Spinal cord (tissue), 10 donors: ENCODE data around the gene DDX23. TPM values are rescaled to one million over a fixed set of nuclear protein-coding genes. Genes with fewer than 3 reads are reported as not detected.

Experiments used
- DNase-seq, 6 donors: peaks; one replicate each; pipeline versions ENCODE4 v3.0.0 to v3.0.0-alpha.2; 2013 to 2015; ENCODE audit warnings: low spot score in 6 of 6, low read depth in 4 of 6
- H3K27ac ChIP-seq: one replicate; pipeline ENCODE4 v1.5.1; 2013; ENCODE audit warnings: low read depth, low read length, control low read depth
- H3K27me3 ChIP-seq: one replicate; pipeline ENCODE4 v1.6.1; 2013; ENCODE audit warnings: low read length; ENCODE audit not compliant: control insufficient read depth, insufficient read depth
- H3K36me3 ChIP-seq: one replicate; pipeline ENCODE4 v1.6.1; 2013; ENCODE audit warnings: low read length; ENCODE audit not compliant: control insufficient read depth, insufficient read depth
- H3K4me1 ChIP-seq: one replicate; pipeline ENCODE4 v1.6.1; 2013; ENCODE audit warnings: low read length; ENCODE audit not compliant: control insufficient read depth, insufficient read depth
- H3K4me3 ChIP-seq: one replicate; pipeline ENCODE4 v1.5.1; 2013; ENCODE audit warnings: low read depth, low read length, control low read depth
- H3K9me3 ChIP-seq: one replicate; pipeline ENCODE4 v1.6.1; 2013; ENCODE audit warnings: low read length; ENCODE audit not compliant: control insufficient read depth, insufficient read depth
- WGBS: methylation state at CpG from one replicate; pipeline ENCODE4 v1.1.5; 2013; ENCODE audit warnings: missing lambda C conversion rate; ENCODE audit not compliant: insufficient coverage; 5-methylcytosine and 5-hydroxymethylcytosine counted together
- polyA plus RNA-seq, 2 donors: library from polyadenylated mRNA; unstranded; fragments of 120-200 nt; gene quantifications; one replicate each; pipeline ENCODE4 v1.2.1, GENCODE V29; 2013; ENCODE audit not compliant: insufficient read length in 2 of 2
- small RNA-seq: library from RNA; depleted of rRNA; stranded (forward); fragments of <200 nt; gene quantifications from one replicate; pipeline ENCODE3, GENCODE V24; 2014; ENCODE audit warnings: low replicate concordance
- total RNA-seq, 2 donors: library from RNA; depleted of rRNA in 1 of 2; stranded (reverse); fragments of 120-200 nt in 1 of 2; fragments of >200 nt in 1 of 2; gene quantifications; one replicate each; pipeline versions ENCODE4 v1.2.3 to v1.2.4, GENCODE V29; 2013 to 2014
- donor health status: healthy.

DDX23 gene
- total and polyA plus RNA-seq, 4 donors, result 44.0 to 87.0 (median 80.8) TPM

- H3K9me3 ChIP-seq, result no peaks in the 10 kb centered on the region
- 85% methylated on average over 8 of the region's 9 CpGs for WGBS
- DNase-seq, result no peak
- no peak overlapping the region for H3K27ac ChIP-seq
- peaks cover 46% of the 10 kb centered on the region for H3K36me3 ChIP-seq
- no peak overlapping the region for H3K4me3 ChIP-seq
- peaks cover 36% of the 10 kb centered on the region for H3K4me1 ChIP-seq
- no peaks in the 10 kb centered on the region for H3K27me3 ChIP-seq
These were observed 70.1 kb downstream of the DDX23 start for GRCh38 chr12:48781750-48782456.

DNA sequence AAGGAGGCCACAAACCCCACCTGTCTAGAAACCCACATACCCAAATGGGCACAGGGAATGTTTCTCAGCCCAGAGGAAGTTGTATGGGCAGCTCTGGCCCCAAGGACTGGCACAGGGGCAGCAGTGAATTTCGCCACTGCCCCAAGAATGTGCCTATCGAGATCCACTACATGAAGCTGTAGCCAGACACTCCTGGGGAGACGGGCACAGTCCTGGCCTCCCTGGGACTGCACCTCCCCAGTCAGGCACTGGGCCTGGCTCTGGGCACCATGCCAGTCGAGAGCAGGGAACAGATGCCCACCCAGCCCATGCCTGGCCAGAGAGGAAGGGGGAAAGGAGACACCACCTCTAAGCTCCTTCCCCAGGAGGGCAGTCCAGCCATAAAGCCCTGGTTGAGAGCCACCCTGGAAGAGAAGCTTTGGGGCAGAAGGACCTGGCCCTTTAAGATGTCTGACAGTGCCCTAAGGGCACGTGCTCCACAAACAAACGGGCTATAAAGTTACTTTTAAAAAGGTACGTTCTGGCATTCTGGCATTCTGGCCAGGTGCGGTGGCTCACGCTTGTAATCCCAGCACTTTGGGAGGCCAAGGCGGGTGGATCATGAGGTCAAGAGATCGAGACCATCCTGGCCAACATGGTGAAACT lies 71.5 kb downstream of the DDX23 start:
- WGBS, result 84% methylated on average over 10 of the region's 11 CpGs
- DNase-seq, result no peak
- H3K36me3 ChIP-seq, result peaks cover 60% of the 10 kb centered on the region
- H3K4me1 ChIP-seq, result peaks cover 32% of the 10 kb centered on the region
- no peaks in the 10 kb centered on the region for H3K9me3 ChIP-seq
- H3K27ac ChIP-seq, result no peak overlapping the region
- H3K4me3 ChIP-seq, result no peak overlapping the region
- H3K27me3 ChIP-seq, result no peaks in the 10 kb centered on the region

DNA sequence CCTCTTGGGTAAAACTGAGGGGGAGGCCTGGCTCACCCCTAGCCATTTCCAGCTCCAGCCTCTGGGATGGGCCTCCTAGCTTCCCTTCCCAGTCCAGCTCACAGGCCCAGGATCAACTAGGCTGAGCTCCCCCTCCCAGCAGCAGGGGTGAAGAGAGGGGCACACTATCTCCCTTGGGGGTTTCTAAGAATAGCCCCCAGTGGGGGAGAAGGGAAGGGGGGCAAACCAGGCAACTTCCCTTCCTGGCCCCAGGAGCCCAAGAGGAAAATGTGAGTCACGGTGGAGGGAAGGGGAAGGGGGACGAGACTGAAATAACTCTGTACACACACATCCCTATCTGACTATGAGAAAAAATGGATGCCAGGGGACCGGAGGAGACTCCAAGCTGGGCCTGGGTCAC lies 72.1 kb downstream of the DDX23 start:
- no CpG with 5 or more reads among the region's 3 CpGs for WGBS
- H3K4me3 ChIP-seq, result no peak overlapping the region
- no peaks in the 10 kb centered on the region for H3K9me3 ChIP-seq
- peaks cover 32% of the 10 kb centered on the region for H3K4me1 ChIP-seq
- no peak overlapping the region for H3K27ac ChIP-seq
- peaks cover 67% of the 10 kb centered on the region for H3K36me3 ChIP-seq
- no peaks in the 10 kb centered on the region for H3K27me3 ChIP-seq
- DNase-seq, result peak in 1 of 6 donors; percentile 32

Small RNA genes lying within 50 kb of the gene (small RNA-seq; reads per million reads assigned to genes)
- not detected for gene RF00019
- gene RNU6-600P, result not detected

Other genes with a start within 250 kb of the DDX23 start
- gene KANSL2, start 169.9 kb downstream of the DDX23 start, total RNA-seq, result 10 to 100 TPM; 42.5 to 54.0 TPM
- gene KANSL2, start 169.9 kb downstream of the DDX23 start, polyA plus RNA-seq, result 10 to 100 TPM; 40.2 to 44.5 TPM
- 10 to 100 TPM; 30.2 to 34.6 TPM for gene CCNT1, start 135.5 kb downstream of the DDX23 start, total RNA-seq
- 10 to 100 TPM; 15.2 to 16.3 TPM for gene CCNT1, start 135.5 kb downstream of the DDX23 start, polyA plus RNA-seq
- gene ADCY6, start 63.1 kb downstream of the DDX23 start, total RNA-seq, result 10 to 100 TPM; 39.9 to 51.9 TPM
- gene ADCY6, start 63.1 kb downstream of the DDX23 start, polyA plus RNA-seq, result 10 to 100 TPM; 58.4 to 90.2 TPM
- 10 to 100 TPM; 24.0 to 37.0 TPM for gene CACNB3, start 33.7 kb downstream of the DDX23 start, total RNA-seq
- gene CACNB3, start 33.7 kb downstream of the DDX23 start, polyA plus RNA-seq, result 10 to 100 TPM; 73.8 to 89.6 TPM
- 10 to 100 TPM in 1 of 2 donors, 1 to 10 TPM in 1; 8.5 to 15.1 TPM for gene RND1, start 13.7 kb upstream of the DDX23 start, total RNA-seq
- 10 to 100 TPM; 41.7 to 45.8 TPM for gene RND1, start 13.7 kb upstream of the DDX23 start, polyA plus RNA-seq
- gene FKBP11, start 73.3 kb upstream of the DDX23 start, total RNA-seq, result 10 to 100 TPM; 12.7 to 13.9 TPM
- 10 to 100 TPM; 12.4 to 22.5 TPM for gene FKBP11, start 73.3 kb upstream of the DDX23 start, polyA plus RNA-seq
- 10 to 100 TPM; 67.9 to 74.6 TPM for gene ARF3, start 105.3 kb upstream of the DDX23 start, total RNA-seq
- 100 to 1,000 TPM; 285 to 319 TPM for gene ARF3, start 105.3 kb upstream of the DDX23 start, polyA plus RNA-seq
- 1 to 10 TPM; 2.5 to 2.6 TPM for gene WNT10B, start 119.6 kb upstream of the DDX23 start, total RNA-seq
- gene WNT10B, start 119.6 kb upstream of the DDX23 start, polyA plus RNA-seq, result 10 to 100 TPM; 11.6 to 12.7 TPM
- gene WNT1, start 126.2 kb upstream of the DDX23 start, total RNA-seq, result not detected
- 1 to 10 TPM; 2.0 to 2.9 TPM for gene WNT1, start 126.2 kb upstream of the DDX23 start, polyA plus RNA-seq
- gene DDN, start 147.2 kb upstream of the DDX23 start, total RNA-seq, result under 1 TPM; 0.44 to 0.79 TPM
- gene DDN, start 147.2 kb upstream of the DDX23 start, polyA plus RNA-seq, result 1 to 10 TPM; 1.2 to 1.5 TPM
- 10 to 100 TPM; 43.2 to 74.7 TPM for gene PRKAG1, start 166.6 kb upstream of the DDX23 start, total RNA-seq
- 10 to 100 TPM; 65.2 to 75.2 TPM for gene PRKAG1, start 166.6 kb upstream of the DDX23 start, polyA plus RNA-seq
- 10 to 100 TPM; 27.2 to 39.6 TPM for gene KMT2D, start 208.6 kb upstream of the DDX23 start, total RNA-seq
- 10 to 100 TPM; 41.6 to 43.2 TPM for gene KMT2D, start 208.6 kb upstream of the DDX23 start, polyA plus RNA-seq
- gene RHEBL1, start 217.8 kb upstream of the DDX23 start, total RNA-seq, result 1 to 10 TPM; 1.5 to 1.6 TPM
- gene RHEBL1, start 217.8 kb upstream of the DDX23 start, polyA plus RNA-seq, result 1 to 10 TPM; 2.0 to 4.1 TPM
- gene DHH, start 242.6 kb upstream of the DDX23 start, total RNA-seq, result 1 to 10 TPM; 5.4 to 8.1 TPM
- gene DHH, start 242.6 kb upstream of the DDX23 start, polyA plus RNA-seq, result 1 to 10 TPM; 1.3 to 4.8 TPM